Trophoblast cell (in vitro differentiated cells and primary cell): ENCODE data around the gene SVBP.

Source experiments
- DNase-seq, 2 donors: peaks; one replicate each; pipeline ENCODE4 v3.0.0-alpha.2; 2016
- H2AFZ ChIP-seq: 2 replicates; pipeline ENCODE4 v1.6.1; 2013; ENCODE audit warnings: low read length, moderate library complexity, mild to moderate bottlenecking; ENCODE audit not compliant: insufficient read depth, poor library complexity
- H2AK5ac ChIP-seq: 2 replicates; pipeline ENCODE4 v1.6.1; 2013; ENCODE audit warnings: mild to moderate bottlenecking, low read length
- H2BK120ac ChIP-seq: 2 replicates; pipeline ENCODE4 v1.6.1; 2013; ENCODE audit warnings: low read length, mild to moderate bottlenecking, moderate library complexity; ENCODE audit not compliant: insufficient read depth, poor library complexity
- H2BK12ac ChIP-seq: 2 replicates; pipeline ENCODE4 v1.6.1; 2013; ENCODE audit warnings: mild to moderate bottlenecking, low read length, moderate library complexity
- H2BK5ac ChIP-seq: 2 replicates; pipeline ENCODE4 v1.6.1; 2013; ENCODE audit warnings: low read length, low read depth, moderate library complexity, mild to moderate bottlenecking; ENCODE audit not compliant: poor library complexity
- H3K14ac ChIP-seq: 2 replicates; pipeline ENCODE4 v1.6.1; 2013; ENCODE audit warnings: mild to moderate bottlenecking, low read length
- H3K18ac ChIP-seq: 2 replicates; pipeline ENCODE4 v1.6.1; 2013; ENCODE audit warnings: mild to moderate bottlenecking, low read length
- H3K23ac ChIP-seq: 2 replicates; pipeline ENCODE4 v1.6.1; 2013; ENCODE audit warnings: low read length
- H3K27ac ChIP-seq: 2 replicates; pipeline ENCODE4 v1.5.1; 2013; ENCODE audit warnings: low read depth, mild to moderate bottlenecking, inconsistent platforms, low read length, moderate library complexity
- H3K27me3 ChIP-seq: 2 replicates; pipeline ENCODE4 v1.6.1; 2013; ENCODE audit warnings: inconsistent platforms, mild to moderate bottlenecking, low read length, moderate library complexity; ENCODE audit not compliant: insufficient read depth
- H3K36me3 ChIP-seq, 2 experiments: 1 replicate in 1 of 2; 2 replicates in 1 of 2; pipeline ENCODE4 v1.6.1; 2013; ENCODE audit warnings: low read length in 2 of 2, mild to moderate bottlenecking in 2 of 2, moderate library complexity in 1 of 2; ENCODE audit not compliant: insufficient read depth in 2 of 2, control insufficient read depth in 1 of 2
- H3K4ac ChIP-seq: 2 replicates; pipeline ENCODE4 v1.6.1; 2013; ENCODE audit warnings: low read depth, mild to moderate bottlenecking, low read length, moderate library complexity
- H3K4me1 ChIP-seq, 2 experiments: 1 replicate in 1 of 2; 2 replicates in 1 of 2; pipeline ENCODE4 v1.6.1; 2013; ENCODE audit warnings: low read length in 2 of 2, mild to moderate bottlenecking in 2 of 2, moderate library complexity in 1 of 2; ENCODE audit not compliant: insufficient read depth in 2 of 2, control insufficient read depth in 1 of 2
- H3K4me2 ChIP-seq: 2 replicates; pipeline ENCODE4 v1.6.1; 2013; ENCODE audit warnings: inconsistent platforms, mild to moderate bottlenecking, low read length, moderate library complexity
- H3K4me3 ChIP-seq: 2 replicates; pipeline ENCODE4 v1.5.1; 2013; ENCODE audit warnings: mild to moderate bottlenecking, low read depth, low read length, inconsistent platforms
- H3K79me1 ChIP-seq: one replicate; pipeline ENCODE4 v1.6.1; 2013; ENCODE audit warnings: low read length
- H3K79me2 ChIP-seq: 2 replicates; pipeline ENCODE4 v1.6.1; 2013; ENCODE audit warnings: low read length, mild to moderate bottlenecking; ENCODE audit not compliant: control insufficient read depth, insufficient read depth, poor library complexity
- H3K9ac ChIP-seq: 2 replicates; pipeline ENCODE4 v1.6.1; 2013; ENCODE audit warnings: mild to moderate bottlenecking, low read length
- H3K9me3 ChIP-seq: 2 replicates; pipeline ENCODE4 v1.6.1; 2013; ENCODE audit warnings: low read depth, mild to moderate bottlenecking, control low read depth, inconsistent platforms, low read length; ENCODE audit not compliant: insufficient read depth
- H4K12ac ChIP-seq: 2 replicates; pipeline ENCODE4 v1.6.1; 2013; ENCODE audit warnings: low read depth, mild to moderate bottlenecking, low read length, moderate library complexity
- H4K8ac ChIP-seq: 2 replicates; pipeline ENCODE4 v1.6.1; 2013; ENCODE audit warnings: low read depth, mild to moderate bottlenecking, low read length, moderate library complexity
- H4K91ac ChIP-seq: one replicate; pipeline ENCODE4 v1.6.1; 2013; ENCODE audit warnings: low read depth, mild to moderate bottlenecking, low read length, moderate library complexity
- WGBS: extraction: QIAGEN DNeasy Blood & Tissue Kit; methylation state at CpG from one replicate; pipeline ENCODE4 v1.1.7; 2013; ENCODE audit warnings: missing lambda C conversion rate; ENCODE audit not compliant: insufficient read length, insufficient coverage; ENCODE audit errors: extremely low coverage; 5-methylcytosine and 5-hydroxymethylcytosine counted together

SVBP gene

GRCh38 chr1:42776502-42776901 lies 40.7 kb downstream of the SVBP start:
- Histone ChIP-seq H3K23ac (no peak overlapping the region), H4K12ac (no peak overlapping the region), H4K8ac (no peak overlapping the region), H3K27me3 (no peaks in the 10 kb centered on the region), H3K36me3 (peaks cover 11 to 30% of the 10 kb centered on the region in 2 experiments), H3K27ac (no peak overlapping the region), H2AFZ (no peak overlapping the region), H2BK5ac (no peak overlapping the region), H3K4me1 (no peaks in the 10 kb centered on the region), H3K14ac (no peak overlapping the region), H3K4ac (no peak overlapping the region), H3K79me1 (no peaks in the 10 kb centered on the region), H3K9ac (no peak overlapping the region), H3K18ac (no peak overlapping the region), H2BK12ac (no peak overlapping the region), H4K91ac (no peak overlapping the region), H3K9me3 (no peaks in the 10 kb centered on the region), H3K4me3 (no peak overlapping the region), H2BK120ac (no peak overlapping the region), H3K79me2 (no peaks in the 10 kb centered on the region), H3K4me2 (no peak overlapping the region), H2AK5ac (no peak overlapping the region)
- no peak for DNase-seq
- WGBS = no CpG with 5 or more reads among the region's 6 CpGs

- no CpG with 5 or more reads among the region's 5 CpGs for WGBS
- Histone ChIP-seq H3K18ac (no peak overlapping the region), H4K91ac (no peak overlapping the region), H3K79me1 (no peaks in the 10 kb centered on the region), H3K4me3 (no peak overlapping the region), H3K4me1 (no peaks in the 10 kb centered on the region), H3K9ac (no peak overlapping the region), H2AFZ (no peak overlapping the region), H3K4me2 (no peak overlapping the region), H3K4ac (no peak overlapping the region), H3K79me2 (no peaks in the 10 kb centered on the region), H3K27me3 (no peaks in the 10 kb centered on the region), H3K36me3 (peaks cover 9 to 25% of the 10 kb centered on the region in 2 experiments), H2BK5ac (no peak overlapping the region), H3K23ac (no peak overlapping the region), H3K27ac (no peak overlapping the region), H3K14ac (no peak overlapping the region), H2AK5ac (no peak overlapping the region), H3K9me3 (no peaks in the 10 kb centered on the region), H4K8ac (no peak overlapping the region), H2BK120ac (no peak overlapping the region), H4K12ac (no peak overlapping the region), H2BK12ac (no peak overlapping the region)
- no peak for DNase-seq
Observed at GRCh38 chr1:42774928-42775526, 42.2 kb downstream of the SVBP start.

GRCh38 chr1:42773420-42773819 lies 43.8 kb downstream of the SVBP start:
- Histone ChIP-seq H3K9ac (no peak overlapping the region), H3K79me2 (no peaks in the 10 kb centered on the region), H2BK12ac (no peak overlapping the region), H2AK5ac (no peak overlapping the region), H4K12ac (no peak overlapping the region), H2BK120ac (no peak overlapping the region), H3K4me2 (no peak overlapping the region), H4K8ac (no peak overlapping the region), H3K4ac (no peak overlapping the region), H3K36me3 (peaks cover 9 to 25% of the 10 kb centered on the region in 2 experiments), H3K27me3 (no peaks in the 10 kb centered on the region), H3K9me3 (no peaks in the 10 kb centered on the region), H3K23ac (no peak overlapping the region), H3K4me3 (no peak overlapping the region), H2BK5ac (no peak overlapping the region), H2AFZ (no peak overlapping the region), H4K91ac (no peak overlapping the region), H3K14ac (no peak overlapping the region), H3K4me1 (no peaks in the 10 kb centered on the region), H3K18ac (no peak overlapping the region), H3K79me1 (no peaks in the 10 kb centered on the region), H3K27ac (no peak overlapping the region)
- WGBS = no CpG with 5 or more reads among the region's 2 CpGs
- DNase-seq = no peak

GRCh38 chr1:42769811-42770210 lies 47.4 kb downstream of the SVBP start:
- H3K36me3 ChIP-seq = peaks cover 3% of the 10 kb centered on the region in 2 experiments
- H2BK12ac ChIP-seq = no peak overlapping the region
- H2AK5ac ChIP-seq = no peak overlapping the region
- no peak overlapping the region for H2BK120ac ChIP-seq
- no peak overlapping the region for H3K9ac ChIP-seq
- H3K4me2 ChIP-seq = no peak overlapping the region
- H2AFZ ChIP-seq = no peak overlapping the region
- H4K8ac ChIP-seq = no peak overlapping the region
- no peak overlapping the region for H3K27ac ChIP-seq
- H3K9me3 ChIP-seq = no peaks in the 10 kb centered on the region
- peak overlapping the region; percentile 15 for H3K4ac ChIP-seq
- H2BK5ac ChIP-seq = no peak overlapping the region
- no peak overlapping the region for H4K12ac ChIP-seq
- H4K91ac ChIP-seq = no peak overlapping the region
- H3K79me2 ChIP-seq = peaks cover 13% of the 10 kb centered on the region
- WGBS = no CpG with 5 or more reads among the region's 3 CpGs
- DNase-seq = no peak
- peaks cover 13% of the 10 kb centered on the region for H3K79me1 ChIP-seq
- no peaks in the 10 kb centered on the region for H3K27me3 ChIP-seq
- H3K4me3 ChIP-seq = no peak overlapping the region
- H3K4me1 ChIP-seq = peaks cover 0 to 2% of the 10 kb centered on the region in 2 experiments
- H3K14ac ChIP-seq = no peak overlapping the region
- no peak overlapping the region for H3K18ac ChIP-seq
- H3K23ac ChIP-seq = no peak overlapping the region
